IMR-90 (cell line): ENCODE data around the gene MCUR1. TPM values are rescaled to one million over a fixed set of nuclear protein-coding genes. Genes with fewer than 3 reads are reported as not detected.

ENCODE experiments used
- ATAC-seq: fragments of 200-7000 bp; cut with Tn5 transposase; 2 replicates; pipeline ENCODE4 v1.9.1; 2020; ENCODE audit warnings: low read depth, mild to moderate bottlenecking, moderate library complexity
- BruUV-seq: library from RNA; stranded (reverse); fragments of 400-500 nt; replicated peaks from 2 replicates; lab custom pipeline; 2021; lab: Mats Ljungman, UMichigan
- CTCF ChIA-PET: fragments of 300-600 bp; formaldehyde crosslinking; extraction: SDS; loops from one replicate; lab custom pipeline; 2021; ENCODE audit warnings: antibody characterized with exemption; lab: Yijun Ruan, JAX
- POLR2A ChIA-PET: fragments of 300-600 bp; sonication (Branson Sonifier 250); formaldehyde crosslinking; loops from one replicate; lab custom pipeline; 2022; ENCODE audit warnings: antibody characterized with exemption; ENCODE audit not compliant: unreplicated experiment; lab: Charles Lee
- DNase-seq: peaks from one replicate; pipeline ENCODE4 v3.0.0; 2013
- H2AFZ ChIP-seq: replicated peaks from 2 replicates; pipeline ENCODE3; 2013; ENCODE audit warnings: low read length, mild to moderate bottlenecking; ENCODE audit not compliant: poor library complexity
- H2AK5ac ChIP-seq: 2 replicates; pipeline ENCODE4 v1.6.1; 2013; ENCODE audit warnings: low read depth, low read length, inconsistent platforms
- H2AK9ac ChIP-seq: replicated peaks from 2 replicates; pipeline ENCODE3; 2013; ENCODE audit warnings: mild to moderate bottlenecking, low read depth, low read length, moderate library complexity; ENCODE audit not compliant: poor library complexity
- H2BK120ac ChIP-seq: 2 replicates; pipeline ENCODE4 v1.6.1; 2013; ENCODE audit warnings: low read depth, low read length, inconsistent platforms
- H2BK15ac ChIP-seq: 3 replicates; pipeline ENCODE4 v1.6.1; 2013; ENCODE audit warnings: low read depth, low read length, inconsistent platforms
- H2BK20ac ChIP-seq: 2 replicates; pipeline ENCODE4 v1.6.1; 2013; ENCODE audit warnings: low read depth, mild to moderate bottlenecking, inconsistent platforms, low read length, moderate library complexity
- H2BK5ac ChIP-seq: 2 replicates; pipeline ENCODE4 v1.6.1; 2013; ENCODE audit warnings: mild to moderate bottlenecking, low read depth, low read length, inconsistent platforms; ENCODE audit not compliant: poor library complexity, severe bottlenecking
- H3K14ac ChIP-seq: replicated peaks from 2 replicates; pipeline ENCODE4 v1.6.1; 2013; ENCODE audit warnings: low read depth, low read length, inconsistent platforms
- H3K18ac ChIP-seq: 2 replicates; pipeline ENCODE4 v1.6.1; 2013; ENCODE audit warnings: low read depth, low read length, control low read depth
- H3K23ac ChIP-seq: 2 replicates; pipeline ENCODE4 v1.6.1; 2013; ENCODE audit warnings: low read depth, low read length, inconsistent platforms
- H3K27ac ChIP-seq: 2 replicates; pipeline ENCODE4 v1.5.1; 2013; ENCODE audit warnings: mild to moderate bottlenecking, control low read depth, low read length; ENCODE audit not compliant: insufficient read depth
- H3K27me3 ChIP-seq: 2 replicates; pipeline ENCODE4 v1.6.1; 2013; ENCODE audit warnings: low read length; ENCODE audit not compliant: control insufficient read depth, insufficient read depth
- H3K36me3 ChIP-seq: 2 replicates; pipeline ENCODE4 v1.6.1; 2013; ENCODE audit warnings: low read length, mixed read lengths; ENCODE audit not compliant: control insufficient read depth, insufficient read depth
- H3K4ac ChIP-seq: 2 replicates; pipeline ENCODE4 v1.6.1; 2013; ENCODE audit warnings: low read depth, low read length, inconsistent platforms
- H3K4me1 ChIP-seq: 2 replicates; pipeline ENCODE4 v1.6.1; 2013; ENCODE audit warnings: low read length, mixed read lengths; ENCODE audit not compliant: control insufficient read depth, insufficient read depth
- H3K4me2 ChIP-seq: 2 replicates; pipeline ENCODE4 v1.6.1; 2013; ENCODE audit warnings: low read depth, mild to moderate bottlenecking, control low read depth, low read length, moderate library complexity
- H3K4me3 ChIP-seq: 2 replicates; pipeline ENCODE4 v1.5.1; 2013; ENCODE audit warnings: low read depth, mild to moderate bottlenecking, control low read depth, low read length, moderate library complexity; ENCODE audit not compliant: insufficient read depth
- H3K56ac ChIP-seq: 2 replicates; pipeline ENCODE4 v1.6.1; 2013; ENCODE audit warnings: low read length, inconsistent platforms; ENCODE audit not compliant: insufficient read depth; ENCODE audit errors: extremely low read depth
- H3K79me1 ChIP-seq, 2 experiments: 2 replicates each; pipeline ENCODE4 v1.6.1; 2013; ENCODE audit warnings: low read length in 2 of 2, inconsistent platforms in 1 of 2, low read depth in 1 of 2
- H3K9ac ChIP-seq: 2 replicates; pipeline ENCODE4 v1.6.1; 2013; ENCODE audit warnings: low read depth, low read length, control low read depth
- H3K9me1 ChIP-seq: 2 replicates; pipeline ENCODE4 v1.6.1; 2013; ENCODE audit warnings: low read length, inconsistent platforms; ENCODE audit not compliant: insufficient read depth
- H3K9me3 ChIP-seq: 2 replicates; pipeline ENCODE4 v1.6.1; 2013; ENCODE audit warnings: low read length; ENCODE audit not compliant: control insufficient read depth, insufficient read depth
- H4K20me1 ChIP-seq: 2 replicates; pipeline ENCODE4 v1.6.1; 2013; ENCODE audit warnings: low read length, inconsistent platforms; ENCODE audit not compliant: insufficient read depth
- H4K5ac ChIP-seq: 2 replicates; pipeline ENCODE4 v1.6.1; 2013; ENCODE audit warnings: mild to moderate bottlenecking, low read depth, low read length, control low read depth
- H4K8ac ChIP-seq, 2 experiments: 2 replicates each; pipeline ENCODE4 v1.6.1; 2013; ENCODE audit warnings: low read depth in 2 of 2, low read length in 2 of 2, control low read depth in 1 of 2, inconsistent platforms in 1 of 2
- H4K91ac ChIP-seq: 2 replicates; pipeline ENCODE4 v1.6.1; 2013; ENCODE audit warnings: low read depth, low read length, inconsistent platforms; ENCODE audit not compliant: insufficient read depth
- RCOR1 ChIP-seq: IDR thresholded peaks from 2 replicates; pipeline ENCODE4 v1.6.1; 2012; ENCODE audit warnings: mild to moderate bottlenecking, low read length, improper control_type of control experiment; ENCODE audit not compliant: insufficient replicate concordance
- USF2 ChIP-seq: fragments of 150-350 bp; IDR thresholded peaks from 2 replicates; pipeline ENCODE4 v1.6.1; 2017; ENCODE audit warnings: mild to moderate bottlenecking, antibody characterized with exemption, low read length, low read depth
- WGBS, 2 experiments: methylation state at CpG; one replicate each; pipeline versions ENCODE4 v1.1.5 to v1.1.7; 2013; ENCODE audit warnings: missing lambda C conversion rate in 2 of 2; ENCODE audit not compliant: insufficient read length in 1 of 2; ENCODE audit errors: extremely low coverage in 2 of 2; 5-methylcytosine and 5-hydroxymethylcytosine counted together
- dilution Hi-C: fragments of 300-500 bp; cut with HindIII; formaldehyde crosslinking; loops from one replicate; pipeline ENCODE4 v1.14.3; 2018; ENCODE audit warnings: low sequenced_read_pairs; ENCODE audit not compliant: unreplicated experiment
- in situ Hi-C: fragments of 300-500 bp; cut with MboI; formaldehyde crosslinking; loops from 3 replicates; pipeline ENCODE4 v1.14.3; 2019; ENCODE audit warnings: low sequenced_read_pairs, inconsistent platforms, mixed read lengths
- intact Hi-C: fragments of 100-400 bp; cut with micrococcal nuclease; formaldehyde crosslinking; loops from 2 replicates; pipeline ENCODE4 v1.10.0; 2022
- polyA plus RNA-seq, 3 experiments: library from polyadenylated mRNA; depleted of rRNA; stranded (reverse); fragments of >200 nt; gene quantifications; 2 replicates each; pipeline ENCODE4 v1.2.3, GENCODE V29; 2012; ENCODE audit warnings: low replicate concordance in 1 of 3
- total RNA-seq: library from RNA; depleted of rRNA; stranded (reverse); fragments of >200 nt; gene quantifications from 2 replicates; pipeline ENCODE4 v1.2.3, GENCODE V29; 2012

Gene MCUR1
- total and polyA plus RNA-seq, 2 of the 4 experiments (the other 2 are of a cell fraction): 4.1 to 6.5 TPM

- intact Hi-C loops (no loop called here), dilution Hi-C loops (no loop called here), in situ Hi-C loops (no loop called here)
- H2BK120ac ChIP-seq: no peak overlapping the region
- no peak overlapping the region for H2AFZ ChIP-seq
- H2AK5ac ChIP-seq: no peak overlapping the region
- H3K18ac ChIP-seq: no peak overlapping the region
- no peak overlapping the region for H2BK5ac ChIP-seq
- ChIA-PET POLR2A (no interaction called here), CTCF (no interaction called here)
- DNase-seq (no peak), ATAC-seq (no peak)
- H3K27ac ChIP-seq: no peak overlapping the region
- TF ChIP-seq USF2 (no peak), RCOR1 (no peak)
- H3K4ac ChIP-seq: no peak overlapping the region
- no CpG with 5 or more reads among the region's 7 CpGs for WGBS, 2 experiments
- H3K4me1 ChIP-seq: no peaks in the 10 kb centered on the region
- no peak overlapping the region for H4K5ac ChIP-seq
- no peak overlapping the region for H2BK20ac ChIP-seq
- no peak overlapping the region for H4K91ac ChIP-seq
- H3K9me1 ChIP-seq: no peaks in the 10 kb centered on the region
- no peak overlapping the region for H3K4me2 ChIP-seq
- H4K8ac ChIP-seq: no peak overlapping the region
- H3K9ac ChIP-seq: no peak overlapping the region
- H2BK15ac ChIP-seq: no peak overlapping the region
- no peaks in the 10 kb centered on the region for H3K79me1 ChIP-seq
- no peak overlapping the region for H2AK9ac ChIP-seq
- no peaks in the 10 kb centered on the region; the same call in 1 of the 2 replicates for H3K9me3 ChIP-seq
- BruUV-seq: no TSS peak
- H3K27me3 ChIP-seq: peaks cover 9% of the 10 kb centered on the region
- no peaks in the 10 kb centered on the region for H3K36me3 ChIP-seq
- no peak overlapping the region for H3K23ac ChIP-seq
- no peak overlapping the region for H3K56ac ChIP-seq
- H3K4me3 ChIP-seq: no peak overlapping the region
- H3K14ac ChIP-seq: no peak overlapping the region
- no peaks in the 10 kb centered on the region for H4K20me1 ChIP-seq
These were observed 17.3 kb upstream of the MCUR1 start for GRCh38 chr6:13831615-13832014.
